Measurements from ENCODE around the gene WDR47.
"Not testable (repeated sequence)": the region's sequence is repeated elsewhere in the genome, so short reads cannot be mapped to it uniquely, and the experiment has no call there.

The WDR47 gene

DNA sequence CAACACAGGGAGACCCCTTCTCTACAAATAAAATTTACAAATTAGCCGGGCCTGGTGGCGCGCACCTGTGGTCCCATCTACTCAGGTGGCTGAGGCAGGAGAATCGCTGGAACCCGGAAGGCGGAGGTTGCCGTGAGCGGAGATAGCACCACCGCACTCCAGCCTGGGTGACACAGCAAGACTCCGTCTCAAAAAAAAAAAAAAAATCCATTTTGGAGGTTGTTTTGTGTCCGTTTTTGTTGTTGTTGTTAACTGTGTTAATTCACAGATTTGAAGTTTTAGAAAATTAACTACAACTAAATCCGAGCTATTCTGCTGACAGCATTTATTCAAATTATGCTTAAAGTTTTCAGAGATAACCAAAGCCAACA lies 79.2 kb downstream of the WDR47 start:
- DNase-seq (ENCODE audit: low spot score) = peak; percentile 60

- DNase-seq (ENCODE audit: low spot score) = no peak
Observed at GRCh38 chr1:108961752-108962486, 80.0 kb downstream of the WDR47 start.

GRCh38 chr1:108961198-108961597 lies 80.7 kb downstream of the WDR47 start:
- no peak for DNase-seq (ENCODE audit: low spot score)

- DNase-seq (ENCODE audit: low spot score) = no peak
Observed at GRCh38 chr1:108960719-108961118, 81.2 kb downstream of the WDR47 start.

DNA sequence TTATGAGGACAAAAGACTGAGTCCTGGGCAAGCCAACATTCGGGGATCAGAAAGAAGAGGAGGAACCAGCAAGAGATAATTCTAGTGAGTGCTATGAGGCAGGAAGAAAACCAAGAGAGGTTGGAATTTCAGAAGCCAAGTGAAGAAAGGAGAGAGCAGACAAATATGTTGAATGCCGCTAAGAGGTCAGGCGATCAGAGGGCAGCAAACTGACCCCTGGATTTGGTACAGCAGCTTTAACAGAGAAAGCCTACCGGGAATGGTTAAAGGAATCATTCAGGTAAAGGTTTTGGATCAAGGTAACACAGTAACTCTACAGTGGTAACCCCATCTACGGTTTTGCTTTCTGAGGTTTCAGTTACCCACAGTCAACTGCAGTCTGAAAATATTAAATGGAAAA lies 84.0 kb downstream of the WDR47 start:
- no peak for DNase-seq (ENCODE audit: low spot score)

- no peak for DNase-seq (ENCODE audit: low spot score)
Observed at GRCh38 chr1:108955881-108956280, 86.0 kb downstream of the WDR47 start.

DNA sequence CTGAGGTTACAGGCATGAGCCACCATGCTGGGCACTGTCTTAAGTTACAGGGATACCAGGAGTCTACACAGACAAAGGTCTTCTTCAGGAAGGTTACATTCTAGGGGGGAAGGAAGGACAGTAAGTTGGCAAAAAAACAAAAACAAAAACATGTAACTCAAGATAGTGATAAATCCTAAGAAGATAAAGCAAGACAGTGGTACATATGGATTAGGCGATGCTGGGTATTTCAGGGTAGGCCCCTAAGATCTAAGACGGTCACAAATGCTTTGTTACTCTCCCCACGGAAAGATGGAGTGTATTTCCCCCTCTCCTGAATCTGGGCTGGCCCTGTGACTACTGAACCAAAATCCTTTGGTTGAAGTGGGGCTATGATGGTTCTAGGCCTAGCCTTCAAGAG lies 86.8 kb downstream of the WDR47 start:
- DNase-seq (ENCODE audit: low spot score) = no peak

DNA sequence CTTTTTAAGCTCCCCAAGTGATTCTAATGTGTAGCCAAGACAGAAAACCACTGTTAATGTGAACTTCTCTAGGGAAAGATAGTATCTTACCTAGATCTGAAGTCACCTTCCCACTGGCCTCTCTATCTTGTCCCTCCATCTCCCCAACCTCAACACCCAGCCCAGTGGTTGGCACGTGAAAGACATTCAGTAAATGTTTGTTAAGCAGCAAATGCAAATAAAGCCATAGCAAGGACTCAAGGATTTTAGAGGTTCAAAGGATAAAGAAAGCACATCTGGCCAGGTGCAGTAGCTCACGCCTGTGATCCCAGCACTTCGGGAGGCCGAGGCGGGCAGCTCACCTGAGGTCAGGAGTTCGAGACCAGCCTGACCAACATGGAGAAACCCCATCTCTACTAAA lies 88.5 kb downstream of the WDR47 start:
- no peak for DNase-seq (ENCODE audit: low spot score)

DNA sequence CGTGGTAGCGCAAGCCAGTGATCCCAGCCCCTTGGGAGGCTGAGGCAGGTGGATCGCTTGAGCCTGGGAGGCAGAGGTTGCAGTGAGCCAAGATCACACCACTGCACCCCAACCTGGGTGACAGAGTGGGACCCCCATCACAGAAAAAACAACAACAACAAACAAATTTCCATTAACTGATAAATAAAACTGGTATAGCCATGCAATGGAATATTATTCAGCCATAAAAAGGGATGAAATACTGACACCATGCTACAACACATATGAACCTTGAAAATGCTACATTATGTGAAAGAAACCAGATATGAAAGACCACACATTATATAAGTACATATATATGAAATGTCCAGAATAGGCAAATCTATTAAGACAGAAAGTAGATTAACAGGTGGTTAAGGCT lies 90.7 kb downstream of the WDR47 start:
- DNase-seq (ENCODE audit: low spot score) = no peak

DNA sequence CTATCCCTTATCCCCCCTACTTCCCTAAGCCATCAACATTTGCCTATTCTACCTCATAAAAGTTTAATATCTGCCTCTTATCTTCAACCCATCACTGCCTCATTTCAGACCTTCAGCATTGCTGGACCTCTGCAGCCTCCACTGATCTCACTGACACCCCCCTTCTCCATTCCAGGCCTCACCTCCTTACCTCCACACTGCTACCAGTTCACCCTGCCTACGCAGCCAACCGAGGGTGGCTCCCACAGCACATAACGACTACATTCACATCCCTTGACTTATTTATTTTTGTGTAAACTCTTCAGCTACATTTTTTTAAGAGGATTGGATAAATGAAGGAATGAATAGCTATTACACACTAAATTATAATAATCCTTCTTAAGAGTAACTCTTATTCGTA lies 92.9 kb downstream of the WDR47 start:
- DNase-seq (ENCODE audit: low spot score) = no peak

GRCh38 chr1:108947871-108948525 lies 93.9 kb downstream of the WDR47 start:
- DNase-seq (ENCODE audit: low spot score) = no peak

DNA sequence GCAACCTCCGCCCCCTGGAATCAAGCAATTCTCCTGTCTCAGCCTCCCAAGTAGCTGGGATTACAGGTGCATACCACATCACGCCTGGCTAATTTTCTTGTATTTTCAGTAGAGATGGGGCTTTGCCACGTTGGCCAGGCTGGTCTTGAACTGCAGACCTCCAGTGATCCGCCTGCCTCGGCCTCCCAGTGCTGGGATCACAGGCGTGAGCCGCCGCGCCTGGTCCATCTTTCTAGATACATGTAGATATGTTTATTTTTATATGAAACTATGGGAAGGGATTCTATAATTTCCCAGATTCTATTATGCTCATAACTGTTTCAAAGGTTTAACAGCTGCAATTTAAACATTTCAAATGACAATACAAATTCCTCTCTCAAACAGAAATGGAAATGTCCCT lies 105.7 kb downstream of the WDR47 start:
- no peak for DNase-seq (ENCODE audit: low spot score)

DNA sequence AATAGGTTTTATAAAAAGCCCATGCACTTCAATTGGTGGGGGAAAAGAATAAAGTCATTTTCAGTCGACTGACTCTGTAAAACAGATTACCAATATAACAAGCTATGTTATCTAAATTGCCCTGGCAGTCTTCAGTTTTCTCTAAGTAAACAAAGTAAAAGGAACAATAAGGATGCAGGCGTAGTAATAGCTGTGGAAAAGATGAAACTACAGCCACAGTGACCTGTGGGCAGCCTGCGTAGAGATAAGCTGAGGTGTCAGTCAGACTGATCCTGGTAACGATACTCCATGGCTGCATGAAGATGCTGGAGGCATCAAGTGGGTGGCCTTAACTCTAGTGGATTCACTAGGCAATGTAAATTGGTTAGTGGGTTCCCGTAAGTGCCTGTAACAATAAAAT lies 108.0 kb downstream of the WDR47 start:
- no peak for DNase-seq (ENCODE audit: low spot score)

DNA sequence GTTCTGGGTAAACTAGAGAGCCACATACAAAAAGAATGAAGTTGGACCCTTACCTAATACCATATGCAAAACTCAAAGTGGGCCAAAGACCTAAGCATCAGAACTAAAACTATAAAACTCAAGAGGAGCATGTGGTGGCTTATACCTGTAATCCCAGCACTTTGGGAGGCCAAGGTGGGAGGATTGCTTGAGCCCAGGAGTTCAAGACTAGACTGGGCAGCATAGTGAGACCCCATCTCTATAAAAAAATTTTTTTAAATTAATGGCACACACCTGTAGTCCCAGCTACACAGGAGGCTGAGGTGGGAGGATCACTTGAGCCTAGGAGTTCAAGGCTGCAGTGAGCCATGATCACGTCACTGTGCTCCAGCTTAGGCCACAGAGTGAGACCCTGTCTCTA lies 114.3 kb downstream of the WDR47 start:
- DNase-seq (ENCODE audit: low spot score) = not testable (repeated sequence)

DNA sequence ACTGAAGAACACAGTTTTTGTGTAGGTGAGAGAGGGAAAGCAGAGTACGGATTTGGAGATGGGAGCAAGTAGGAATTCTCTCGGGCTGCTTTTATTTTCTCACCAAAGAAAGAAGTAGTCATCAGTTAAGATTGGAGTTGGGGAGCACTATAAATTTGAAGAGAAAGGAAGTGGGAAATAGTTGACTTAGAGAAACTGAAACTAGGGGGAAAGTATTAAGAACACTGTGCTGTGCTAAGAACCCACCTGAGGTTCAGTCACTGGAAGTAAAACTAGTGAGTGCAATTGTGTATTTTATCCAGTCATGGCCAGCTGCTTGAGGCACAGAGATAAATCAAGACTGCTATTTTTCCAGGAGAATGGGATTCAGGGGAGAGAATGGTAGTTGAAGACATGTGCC lies 116.0 kb downstream of the WDR47 start:
- DNase-seq (ENCODE audit: low spot score) = no peak

Measured in hematopoietic multipotent progenitor cell treated with erythropoietin and hydrocortisone succinate and interleukin-3 and kit ligand, for 17 days (in vitro differentiated cells).